Hypothalamus (tissue), 51 donors: Measurements from ENCODE around the gene TSPOAP1.
"Not testable (repeated sequence)": the region's sequence is repeated elsewhere in the genome, so short reads cannot be mapped to it uniquely, and the experiment has no call there.

Experiments
- DNase-seq, 51 donors: peaks; one replicate each; lab custom pipeline; 2025; lab: John Stamatoyannopoulos, UW

The TSPOAP1 gene

GRCh38 chr17:58341136-58341860, 12.7 kb upstream of the TSPOAP1 start:
- not testable (repeated sequence) for DNase-seq

- DNase-seq, result no peak
Measured at GRCh38 chr17:58340405-58340876, 11.8 kb upstream of the TSPOAP1 start.

DNA sequence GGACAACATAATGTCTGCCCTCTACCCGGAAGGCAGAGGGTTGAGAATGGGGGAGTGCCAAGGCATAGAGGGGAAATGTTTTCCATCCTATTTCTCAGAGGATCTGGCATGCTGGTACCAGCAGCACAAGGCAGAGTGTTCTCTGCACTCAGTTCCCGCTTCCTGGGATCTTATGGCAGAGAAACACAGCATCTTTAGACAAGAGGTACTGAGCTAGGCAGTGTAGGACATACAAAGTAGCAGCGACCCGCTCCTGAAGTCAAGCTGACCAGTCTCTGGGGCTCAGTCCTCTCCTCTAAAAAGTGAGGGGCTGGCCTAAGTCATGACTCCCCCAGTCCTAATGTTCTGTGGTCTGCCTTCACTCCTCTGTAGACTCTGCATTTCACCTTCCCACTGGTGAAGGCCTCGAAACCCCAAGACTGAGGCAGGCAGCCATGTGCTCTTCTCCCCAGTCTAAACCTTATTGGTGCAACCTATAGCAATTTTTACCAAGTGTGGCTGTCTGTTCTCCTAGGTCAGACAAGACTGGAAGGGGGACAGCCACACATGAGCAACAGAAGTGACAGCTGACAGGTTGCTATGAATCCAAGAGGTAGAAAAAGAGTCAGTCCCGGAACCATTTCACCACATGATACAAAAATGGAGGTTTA, 11.3 kb upstream of the TSPOAP1 start:
- no peak for DNase-seq

- DNase-seq, result peak in 3 of 51 donors; percentile 17 to 25 (median 23)
Measured at GRCh38 chr17:58338841-58339754, 10.5 kb upstream of the TSPOAP1 start.

DNA sequence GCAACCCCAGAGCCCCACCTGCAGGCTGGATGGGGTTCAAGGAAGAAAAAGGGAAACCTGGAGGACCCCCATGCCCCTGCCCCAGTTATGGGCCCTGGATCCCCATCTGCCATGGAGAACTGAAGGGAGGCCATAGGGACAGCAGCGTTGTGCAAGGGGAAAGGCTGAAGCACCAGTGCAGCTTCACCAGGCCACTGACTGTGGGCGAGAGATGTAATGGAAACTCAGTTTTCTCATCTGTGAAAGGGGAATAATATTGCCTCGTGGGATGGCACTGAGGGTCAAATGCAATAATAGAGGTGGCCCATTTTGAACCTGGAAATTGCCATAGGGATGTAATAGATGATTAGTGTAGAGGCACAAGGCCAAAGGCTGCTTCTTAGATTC, 9.9 kb upstream of the TSPOAP1 start:
- DNase-seq, result no peak

DNA sequence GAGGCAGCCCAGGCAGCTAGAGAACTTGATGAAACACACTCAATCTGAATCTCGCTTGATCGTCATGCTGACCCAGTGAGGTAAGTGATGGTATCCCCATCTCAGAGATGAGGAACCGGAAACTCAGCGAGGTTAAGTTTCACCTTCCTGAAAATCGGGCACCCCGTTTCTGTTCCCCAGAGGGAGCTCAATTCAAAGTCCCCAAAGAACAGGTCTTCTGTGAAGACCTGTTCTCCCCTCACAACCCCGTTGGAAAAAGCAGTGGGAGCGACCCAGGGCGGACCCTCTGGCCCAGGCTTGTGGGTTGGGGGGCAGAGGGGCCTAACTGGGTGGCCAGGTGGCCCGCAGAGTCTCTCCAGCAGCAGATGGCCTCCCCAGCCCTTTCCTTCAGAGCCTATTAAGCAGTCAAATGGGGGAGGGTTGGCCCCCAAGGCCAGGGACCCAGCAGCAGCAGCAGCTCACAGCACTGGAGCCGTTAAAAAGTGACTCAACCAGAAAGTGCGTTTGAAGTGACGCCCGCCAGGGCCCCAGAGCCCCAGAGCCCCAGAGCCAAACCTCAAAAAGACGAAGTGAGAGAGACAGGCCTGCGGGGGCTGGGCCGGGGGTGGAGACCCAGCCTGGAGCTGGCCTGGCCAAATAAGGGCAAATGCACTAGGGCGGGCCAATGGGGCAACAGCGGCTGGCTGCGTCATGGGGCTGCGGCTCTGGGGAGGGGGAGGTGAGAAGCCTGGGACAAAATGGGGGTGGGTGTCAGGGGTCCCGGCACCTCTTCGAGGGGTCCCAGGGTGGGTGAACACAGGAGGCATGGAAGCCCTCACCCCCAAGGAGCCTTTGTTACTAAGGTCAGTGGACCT, 9.2 kb upstream of the TSPOAP1 start:
- peak in 28 of 51 donors; percentile 15 to 65 (median 42) for DNase-seq

DNA sequence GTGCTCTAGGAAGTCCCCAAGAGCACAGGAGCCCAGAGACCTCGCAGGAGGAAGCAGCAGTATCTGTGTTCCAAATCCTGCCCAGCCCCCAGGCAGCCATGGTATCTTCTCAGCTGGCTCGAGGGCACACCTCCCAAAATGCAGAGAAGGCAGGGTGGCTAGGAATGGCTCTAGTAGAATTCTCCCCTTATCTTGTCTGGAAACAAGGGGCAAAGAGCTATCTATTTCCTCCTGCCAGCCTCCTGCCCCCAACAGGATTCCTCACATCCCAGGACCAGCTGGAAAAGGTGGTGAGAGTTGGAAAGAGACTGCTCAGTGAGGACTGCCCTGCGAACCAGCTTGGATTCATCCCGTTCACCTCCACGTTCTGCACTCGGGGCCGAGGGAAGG, 8.6 kb upstream of the TSPOAP1 start:
- DNase-seq, result no peak

GRCh38 chr17:58336456-58337209, 8.0 kb upstream of the TSPOAP1 start:
- no peak for DNase-seq

- peak in 1 of 51 donors; percentile 20 for DNase-seq
Measured at GRCh38 chr17:58335779-58336455, 7.3 kb upstream of the TSPOAP1 start.

DNA sequence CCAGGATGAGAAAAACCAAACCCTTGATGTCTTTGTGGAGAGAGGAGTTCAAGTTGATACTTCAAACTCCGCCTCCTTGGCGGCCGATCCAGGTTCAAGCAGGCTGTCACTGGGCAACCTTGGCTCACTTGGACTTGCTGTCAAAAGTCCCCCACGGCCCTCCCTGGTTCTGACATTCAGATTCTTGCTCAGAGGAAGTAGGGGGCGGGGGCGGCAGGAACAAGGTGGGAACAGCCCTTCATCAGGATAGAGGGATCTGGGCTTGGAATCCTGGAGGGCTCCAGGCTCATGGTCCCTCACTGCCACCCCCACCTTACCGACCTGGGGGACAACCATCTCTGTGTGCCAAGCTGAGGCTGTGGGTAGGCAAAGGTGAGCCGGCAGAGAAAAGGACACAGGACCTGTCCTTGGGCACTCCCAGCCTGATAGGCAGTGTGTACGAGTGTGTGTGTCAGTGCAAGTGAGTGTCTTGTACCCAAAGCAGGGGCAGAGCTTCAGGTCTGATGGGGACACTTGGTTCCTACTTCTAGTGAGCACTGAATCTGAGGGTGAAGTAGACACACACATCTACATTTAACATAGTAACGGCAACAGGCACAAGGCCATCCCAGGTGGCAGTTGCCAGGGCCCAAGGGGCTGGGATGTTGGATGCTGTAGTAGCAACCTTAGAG, 6.6 kb upstream of the TSPOAP1 start:
- DNase-seq, result peak in 1 of 51 donors; percentile 13

DNA sequence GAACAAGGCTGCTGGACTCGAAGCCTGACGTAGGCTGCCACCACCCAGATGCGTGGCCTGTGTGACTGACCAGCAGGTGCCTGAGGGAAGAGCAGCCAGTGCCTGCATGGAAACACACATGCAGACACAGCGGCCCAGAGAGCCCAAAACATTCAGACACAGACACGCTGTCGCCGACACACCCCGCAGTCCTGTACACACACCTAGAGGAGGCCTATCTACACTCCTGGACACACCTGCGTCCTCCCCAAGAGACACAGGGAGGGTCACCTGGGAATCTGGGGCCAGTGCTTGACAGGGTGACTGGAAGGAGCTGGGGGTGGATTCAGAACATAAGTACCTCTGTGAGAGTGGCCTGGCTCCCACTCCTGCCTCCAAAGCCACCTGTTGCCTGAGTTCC, 6.1 kb upstream of the TSPOAP1 start:
- DNase-seq, result no peak

DNA sequence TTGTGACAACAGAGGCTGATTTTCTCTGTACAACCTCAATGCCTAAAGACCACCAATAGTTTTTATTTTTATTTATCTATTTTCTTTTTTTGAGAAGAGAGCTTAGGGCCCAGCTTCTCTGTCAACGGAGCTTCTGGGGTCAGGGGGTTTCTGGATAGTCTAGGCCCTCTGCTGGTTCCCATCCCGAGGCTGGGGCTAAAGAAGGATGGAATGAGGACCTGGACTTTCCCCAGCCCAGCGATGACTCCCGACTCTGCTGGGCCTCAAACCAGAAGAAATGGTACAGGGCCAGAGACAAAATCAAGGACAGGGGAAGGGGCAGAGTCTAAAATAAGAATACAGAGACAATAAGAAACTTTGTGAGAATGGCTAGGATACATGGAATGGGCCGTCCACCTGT, 5.7 kb upstream of the TSPOAP1 start:
- no peak for DNase-seq

DNA sequence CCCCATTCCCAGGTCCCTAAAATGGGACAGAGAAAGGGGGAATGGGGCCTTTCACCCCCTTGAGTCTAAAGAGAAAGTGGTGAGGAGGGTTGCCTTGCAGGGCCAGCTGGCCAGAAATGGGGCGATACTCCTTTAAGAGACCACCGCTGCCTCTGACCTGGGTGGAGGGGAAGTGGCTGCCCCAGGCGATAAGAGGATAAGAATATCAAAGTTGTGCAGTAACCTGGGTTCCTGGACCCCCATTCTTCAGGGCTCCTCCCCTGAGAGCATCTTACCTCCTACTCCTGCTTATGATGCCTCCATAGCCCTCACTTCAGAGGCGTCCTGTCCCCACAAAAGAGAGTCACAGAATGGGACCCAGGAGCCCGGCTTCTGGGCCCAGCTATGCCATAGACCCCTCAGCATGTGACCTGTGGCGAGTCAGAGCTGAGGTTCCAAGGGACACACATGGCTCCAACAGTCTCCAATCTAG, 5.2 kb upstream of the TSPOAP1 start:
- DNase-seq, result no peak

- DNase-seq, result no peak
Measured at GRCh38 chr17:58332778-58333735, 4.5 kb upstream of the TSPOAP1 start.

DNA sequence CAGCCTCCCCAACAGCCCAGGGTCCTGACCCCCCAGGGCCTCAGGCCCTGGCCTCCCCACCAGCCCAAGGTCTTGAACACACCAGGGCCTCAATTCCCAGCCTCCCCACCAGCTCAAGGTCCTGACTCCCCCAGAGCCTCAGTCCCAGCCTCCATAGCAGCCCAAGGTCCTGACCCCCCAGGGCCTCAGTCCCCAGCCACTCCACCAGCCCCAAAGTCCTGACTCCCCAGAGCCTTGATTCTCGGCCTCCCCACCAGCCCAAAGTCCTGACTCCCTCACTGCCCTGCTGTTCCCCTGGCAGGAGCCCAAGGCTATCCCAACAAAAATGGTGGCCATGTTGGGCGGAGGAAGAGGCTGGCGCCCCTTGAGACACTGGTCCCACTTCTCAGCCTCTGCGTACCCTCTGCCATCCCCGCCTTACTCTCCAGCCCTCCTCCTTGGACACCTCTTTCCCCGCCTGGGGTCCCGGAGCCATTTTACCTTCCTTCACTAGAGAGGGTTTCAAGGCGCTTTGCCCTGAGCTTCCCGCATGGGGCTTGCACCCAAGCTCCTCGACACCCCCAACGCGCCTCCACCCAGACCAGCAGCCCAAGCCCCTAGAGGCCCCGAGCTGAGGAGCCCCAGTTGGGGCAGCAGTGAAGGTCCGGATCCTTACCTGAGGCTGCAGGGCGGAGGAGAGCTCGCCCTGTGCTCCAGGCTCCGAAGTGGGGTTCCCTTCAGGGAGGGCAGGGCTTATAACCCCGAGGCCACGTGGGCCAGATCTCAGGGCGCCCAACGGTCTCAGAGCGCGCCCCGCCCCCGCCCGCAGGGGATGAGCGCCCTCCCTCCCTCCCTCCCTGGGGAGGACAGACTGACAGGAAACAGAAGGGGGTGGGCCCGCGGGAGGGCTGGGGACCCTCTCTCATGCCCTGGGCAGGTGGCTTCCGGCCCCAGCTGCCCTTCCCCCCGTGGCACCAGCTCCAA, 3.5 kb upstream of the TSPOAP1 start:
- peak in 16 of 51 donors; percentile 16 to 58 (median 43) for DNase-seq
